ENCODE data around the gene FOXN4.

The FOXN4 gene

GRCh38 chr12:109305547-109305946 is 3.5 kb downstream of the FOXN4 start:
- Histone ChIP-seq H3K4me3 (replicated peaks; ENCODE audit: insufficient read depth, low read length) (no peak overlapping the region), H3K27ac (replicated peaks) (no peak overlapping the region), H3K27me3 (ENCODE audit: insufficient read depth, poor library complexity, severe bottlenecking) (peaks cover 32% of the 10 kb centered on the region)
- DNase-seq (ENCODE audit: low read depth in 1 of 2, low spot score in 1 of 2), result no peak
- no peak for TF ChIP-seq CTCF (IDR thresholded peaks at IDR 0.05; ENCODE audit: insufficient read depth, low read length)
- no peak for TF ChIP-seq SPI1 (IDR thresholded peaks at IDR 0.05; ENCODE audit: borderline replicate concordance, low read depth)
- TF ChIP-seq GABPA (IDR thresholded peaks at IDR 0.05; ENCODE audit: low read depth), result no peak
- no peak for TF ChIP-seq POLR2AphosphoS5 (IDR thresholded peaks at IDR 0.05; ENCODE audit: low read depth)
- no peak for TF ChIP-seq REST (IDR thresholded peaks at IDR 0.05; ENCODE audit: insufficient replicate concordance, low read depth)

- DNase-seq (ENCODE audit: low read depth in 1 of 2, low spot score in 1 of 2), result no peak
- Histone ChIP-seq H3K4me3 (replicated peaks; ENCODE audit: insufficient read depth, low read length) (no peak overlapping the region), H3K27ac (replicated peaks) (no peak overlapping the region), H3K27me3 (ENCODE audit: insufficient read depth, poor library complexity, severe bottlenecking) (peaks cover 26% of the 10 kb centered on the region)
- TF ChIP-seq REST (IDR thresholded peaks at IDR 0.05; ENCODE audit: insufficient replicate concordance, low read depth), result no peak
- no peak for TF ChIP-seq POLR2AphosphoS5 (IDR thresholded peaks at IDR 0.05; ENCODE audit: low read depth)
- no peak for TF ChIP-seq GABPA (IDR thresholded peaks at IDR 0.05; ENCODE audit: low read depth)
- no peak for TF ChIP-seq CTCF (IDR thresholded peaks at IDR 0.05; ENCODE audit: insufficient read depth, low read length)
- TF ChIP-seq SPI1 (IDR thresholded peaks at IDR 0.05; ENCODE audit: borderline replicate concordance, low read depth), result no peak
These were observed 4.6 kb downstream of the FOXN4 start for GRCh38 chr12:109304485-109304884.

GRCh38 chr12:109302770-109303169 is 6.3 kb downstream of the FOXN4 start:
- TF ChIP-seq SPI1 (IDR thresholded peaks at IDR 0.05; ENCODE audit: borderline replicate concordance, low read depth), result no peak
- no peak for TF ChIP-seq CTCF (IDR thresholded peaks at IDR 0.05; ENCODE audit: insufficient read depth, low read length)
- no peak for TF ChIP-seq POLR2AphosphoS5 (IDR thresholded peaks at IDR 0.05; ENCODE audit: low read depth)
- DNase-seq (ENCODE audit: low read depth in 1 of 2, low spot score in 1 of 2), result no peak
- H3K27ac ChIP-seq (replicated peaks), result no peak overlapping the region
- H3K27me3 ChIP-seq (ENCODE audit: insufficient read depth, poor library complexity, severe bottlenecking), result peaks cover 12% of the 10 kb centered on the region
- H3K4me3 ChIP-seq (replicated peaks; ENCODE audit: insufficient read depth, low read length), result no peak overlapping the region

GRCh38 chr12:109302358-109302757 is 6.7 kb downstream of the FOXN4 start:
- no peak for DNase-seq (ENCODE audit: low read depth in 1 of 2, low spot score in 1 of 2)
- no peak for TF ChIP-seq CTCF (IDR thresholded peaks at IDR 0.05; ENCODE audit: insufficient read depth, low read length)
- no peak for TF ChIP-seq SPI1 (IDR thresholded peaks at IDR 0.05; ENCODE audit: borderline replicate concordance, low read depth)
- TF ChIP-seq GABPA (IDR thresholded peaks at IDR 0.05; ENCODE audit: low read depth), result no peak
- no peak for TF ChIP-seq POLR2AphosphoS5 (IDR thresholded peaks at IDR 0.05; ENCODE audit: low read depth)
- TF ChIP-seq REST (IDR thresholded peaks at IDR 0.05; ENCODE audit: insufficient replicate concordance, low read depth), result no peak
- Histone ChIP-seq H3K4me3 (replicated peaks; ENCODE audit: insufficient read depth, low read length) (no peak overlapping the region), H3K27ac (replicated peaks) (no peak overlapping the region), H3K27me3 (ENCODE audit: insufficient read depth, poor library complexity, severe bottlenecking) (peaks cover 8% of the 10 kb centered on the region)

Measured in HL-60 (cell line).